IMR-90 (cell line): Measurements from ENCODE around the gene OR51G1. TPM values are rescaled to one million over a fixed set of nuclear protein-coding genes. Genes with fewer than 3 reads are reported as not detected.

Source experiments
- ATAC-seq: fragments of 200-7000 bp; cut with Tn5 transposase; 2 replicates; pipeline ENCODE4 v1.9.1; 2020; ENCODE audit warnings: low read depth, mild to moderate bottlenecking, moderate library complexity
- BruUV-seq: library from RNA; stranded (reverse); fragments of 400-500 nt; replicated peaks from 2 replicates; lab custom pipeline; 2021; lab: Mats Ljungman, UMichigan
- CTCF ChIA-PET: fragments of 300-600 bp; formaldehyde crosslinking; extraction: SDS; loops from one replicate; lab custom pipeline; 2021; ENCODE audit warnings: antibody characterized with exemption; lab: Yijun Ruan, JAX
- POLR2A ChIA-PET: fragments of 300-600 bp; sonication (Branson Sonifier 250); formaldehyde crosslinking; loops from one replicate; lab custom pipeline; 2022; ENCODE audit warnings: antibody characterized with exemption; ENCODE audit not compliant: unreplicated experiment; lab: Charles Lee
- DNase-seq: peaks from one replicate; pipeline ENCODE4 v3.0.0; 2013
- H2AFZ ChIP-seq: replicated peaks from 2 replicates; pipeline ENCODE3; 2013; ENCODE audit warnings: low read length, mild to moderate bottlenecking; ENCODE audit not compliant: poor library complexity
- H2AK5ac ChIP-seq: 2 replicates; pipeline ENCODE4 v1.6.1; 2013; ENCODE audit warnings: low read depth, low read length, inconsistent platforms
- H2AK9ac ChIP-seq: replicated peaks from 2 replicates; pipeline ENCODE3; 2013; ENCODE audit warnings: mild to moderate bottlenecking, low read depth, low read length, moderate library complexity; ENCODE audit not compliant: poor library complexity
- H2BK120ac ChIP-seq: 2 replicates; pipeline ENCODE4 v1.6.1; 2013; ENCODE audit warnings: low read depth, low read length, inconsistent platforms
- H2BK15ac ChIP-seq: 3 replicates; pipeline ENCODE4 v1.6.1; 2013; ENCODE audit warnings: low read depth, low read length, inconsistent platforms
- H2BK20ac ChIP-seq: 2 replicates; pipeline ENCODE4 v1.6.1; 2013; ENCODE audit warnings: low read depth, mild to moderate bottlenecking, inconsistent platforms, low read length, moderate library complexity
- H2BK5ac ChIP-seq: 2 replicates; pipeline ENCODE4 v1.6.1; 2013; ENCODE audit warnings: mild to moderate bottlenecking, low read depth, low read length, inconsistent platforms; ENCODE audit not compliant: poor library complexity, severe bottlenecking
- H3K14ac ChIP-seq: replicated peaks from 2 replicates; pipeline ENCODE4 v1.6.1; 2013; ENCODE audit warnings: low read depth, low read length, inconsistent platforms
- H3K18ac ChIP-seq: 2 replicates; pipeline ENCODE4 v1.6.1; 2013; ENCODE audit warnings: low read depth, low read length, control low read depth
- H3K23ac ChIP-seq: 2 replicates; pipeline ENCODE4 v1.6.1; 2013; ENCODE audit warnings: low read depth, low read length, inconsistent platforms
- H3K27ac ChIP-seq: 2 replicates; pipeline ENCODE4 v1.5.1; 2013; ENCODE audit warnings: mild to moderate bottlenecking, control low read depth, low read length; ENCODE audit not compliant: insufficient read depth
- H3K27me3 ChIP-seq: 2 replicates; pipeline ENCODE4 v1.6.1; 2013; ENCODE audit warnings: low read length; ENCODE audit not compliant: control insufficient read depth, insufficient read depth
- H3K36me3 ChIP-seq: 2 replicates; pipeline ENCODE4 v1.6.1; 2013; ENCODE audit warnings: low read length, mixed read lengths; ENCODE audit not compliant: control insufficient read depth, insufficient read depth
- H3K4ac ChIP-seq: 2 replicates; pipeline ENCODE4 v1.6.1; 2013; ENCODE audit warnings: low read depth, low read length, inconsistent platforms
- H3K4me1 ChIP-seq: 2 replicates; pipeline ENCODE4 v1.6.1; 2013; ENCODE audit warnings: low read length, mixed read lengths; ENCODE audit not compliant: control insufficient read depth, insufficient read depth
- H3K4me2 ChIP-seq: 2 replicates; pipeline ENCODE4 v1.6.1; 2013; ENCODE audit warnings: low read depth, mild to moderate bottlenecking, control low read depth, low read length, moderate library complexity
- H3K4me3 ChIP-seq: 2 replicates; pipeline ENCODE4 v1.5.1; 2013; ENCODE audit warnings: low read depth, mild to moderate bottlenecking, control low read depth, low read length, moderate library complexity; ENCODE audit not compliant: insufficient read depth
- H3K56ac ChIP-seq: 2 replicates; pipeline ENCODE4 v1.6.1; 2013; ENCODE audit warnings: low read length, inconsistent platforms; ENCODE audit not compliant: insufficient read depth; ENCODE audit errors: extremely low read depth
- H3K79me1 ChIP-seq, 2 experiments: 2 replicates each; pipeline ENCODE4 v1.6.1; 2013; ENCODE audit warnings: low read length in 2 of 2, inconsistent platforms in 1 of 2, low read depth in 1 of 2
- H3K9ac ChIP-seq: 2 replicates; pipeline ENCODE4 v1.6.1; 2013; ENCODE audit warnings: low read depth, low read length, control low read depth
- H3K9me1 ChIP-seq: 2 replicates; pipeline ENCODE4 v1.6.1; 2013; ENCODE audit warnings: low read length, inconsistent platforms; ENCODE audit not compliant: insufficient read depth
- H3K9me3 ChIP-seq: 2 replicates; pipeline ENCODE4 v1.6.1; 2013; ENCODE audit warnings: low read length; ENCODE audit not compliant: control insufficient read depth, insufficient read depth
- H4K20me1 ChIP-seq: 2 replicates; pipeline ENCODE4 v1.6.1; 2013; ENCODE audit warnings: low read length, inconsistent platforms; ENCODE audit not compliant: insufficient read depth
- H4K5ac ChIP-seq: 2 replicates; pipeline ENCODE4 v1.6.1; 2013; ENCODE audit warnings: mild to moderate bottlenecking, low read depth, low read length, control low read depth
- H4K8ac ChIP-seq, 2 experiments: 2 replicates each; pipeline ENCODE4 v1.6.1; 2013; ENCODE audit warnings: low read depth in 2 of 2, low read length in 2 of 2, control low read depth in 1 of 2, inconsistent platforms in 1 of 2
- H4K91ac ChIP-seq: 2 replicates; pipeline ENCODE4 v1.6.1; 2013; ENCODE audit warnings: low read depth, low read length, inconsistent platforms; ENCODE audit not compliant: insufficient read depth
- FOS ChIP-seq: fragments of 150-350 bp; IDR thresholded peaks from 2 replicates; pipeline ENCODE4 v1.6.1; 2016; ENCODE audit warnings: low read depth, low read length
- WGBS, 2 experiments: methylation state at CpG; one replicate each; pipeline versions ENCODE4 v1.1.5 to v1.1.7; 2013; ENCODE audit warnings: missing lambda C conversion rate in 2 of 2; ENCODE audit not compliant: insufficient read length in 1 of 2; ENCODE audit errors: extremely low coverage in 2 of 2; 5-methylcytosine and 5-hydroxymethylcytosine counted together
- dilution Hi-C: fragments of 300-500 bp; cut with HindIII; formaldehyde crosslinking; loops from one replicate; pipeline ENCODE4 v1.14.3; 2018; ENCODE audit warnings: low sequenced_read_pairs; ENCODE audit not compliant: unreplicated experiment
- in situ Hi-C: fragments of 300-500 bp; cut with MboI; formaldehyde crosslinking; loops from 3 replicates; pipeline ENCODE4 v1.14.3; 2019; ENCODE audit warnings: low sequenced_read_pairs, inconsistent platforms, mixed read lengths
- intact Hi-C: fragments of 100-400 bp; cut with micrococcal nuclease; formaldehyde crosslinking; loops from 2 replicates; pipeline ENCODE4 v1.10.0; 2022
- polyA plus RNA-seq, 3 experiments: library from polyadenylated mRNA; depleted of rRNA; stranded (reverse); fragments of >200 nt; gene quantifications; 2 replicates each; pipeline ENCODE4 v1.2.3, GENCODE V29; 2012; ENCODE audit warnings: low replicate concordance in 1 of 3
- total RNA-seq: library from RNA; depleted of rRNA; stranded (reverse); fragments of >200 nt; gene quantifications from 2 replicates; pipeline ENCODE4 v1.2.3, GENCODE V29; 2012
- TF ChIP-seq, protein P1 (sequence below): fragments of 150-350 bp; IDR thresholded peaks from 2 replicates; pipeline ENCODE4 v1.6.1; 2016; ENCODE audit warnings: low read depth, mild to moderate bottlenecking, low read length, moderate library complexity, borderline replicate concordance

OR51G1 gene
- total and polyA plus RNA-seq, 2 of the 4 experiments (the other 2 are of a cell fraction): not detected

GRCh38 chr11:4960877-4961276, 36.7 kb upstream of the OR51G1 start:
- BruUV-seq: no TSS peak
- Histone ChIP-seq H3K27me3 (no peaks in the 10 kb centered on the region; the same call in 1 of the 2 replicates), H3K56ac (no peak overlapping the region), H3K4ac (no peak overlapping the region), H2BK5ac (no peak overlapping the region), H3K9me3 (no peaks in the 10 kb centered on the region), H4K8ac (no peak overlapping the region), H2BK120ac (no peak overlapping the region), H2AFZ (no peak overlapping the region), H2BK20ac (no peak overlapping the region), H3K4me3 (no peak overlapping the region), H3K23ac (no peak overlapping the region), H3K14ac (no peak overlapping the region), H3K9me1 (no peaks in the 10 kb centered on the region), H3K79me1 (no peaks in the 10 kb centered on the region), H4K20me1 (no peaks in the 10 kb centered on the region), H4K91ac (no peak overlapping the region), H3K4me2 (no peak overlapping the region), H4K5ac (no peak overlapping the region), H3K9ac (no peak overlapping the region), H3K27ac (no peak overlapping the region), H3K36me3 (no peaks in the 10 kb centered on the region), H2AK9ac (no peak overlapping the region), H3K18ac (no peak overlapping the region), H3K4me1 (no peaks in the 10 kb centered on the region), H2BK15ac (no peak overlapping the region), H2AK5ac (no peak overlapping the region)
- intact Hi-C loops (no loop called here), in situ Hi-C loops (no loop called here), dilution Hi-C loops (no loop called here)
- ChIA-PET POLR2A (no interaction called here), CTCF (no interaction called here)
- ATAC-seq (no peak), DNase-seq (no peak)
- no CpG with 5 or more reads among the region's 3 CpGs for WGBS, 2 experiments
- TF ChIP-seq, protein P1, sequence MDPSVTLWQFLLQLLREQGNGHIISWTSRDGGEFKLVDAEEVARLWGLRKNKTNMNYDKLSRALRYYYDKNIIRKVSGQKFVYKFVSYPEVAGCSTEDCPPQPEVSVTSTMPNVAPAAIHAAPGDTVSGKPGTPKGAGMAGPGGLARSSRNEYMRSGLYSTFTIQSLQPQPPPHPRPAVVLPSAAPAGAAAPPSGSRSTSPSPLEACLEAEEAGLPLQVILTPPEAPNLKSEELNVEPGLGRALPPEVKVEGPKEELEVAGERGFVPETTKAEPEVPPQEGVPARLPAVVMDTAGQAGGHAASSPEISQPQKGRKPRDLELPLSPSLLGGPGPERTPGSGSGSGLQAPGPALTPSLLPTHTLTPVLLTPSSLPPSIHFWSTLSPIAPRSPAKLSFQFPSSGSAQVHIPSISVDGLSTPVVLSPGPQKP: no peak
- TF ChIP-seq FOS: 0 out of 2 replicates have a peak, but pooled peaks have one; percentile 17
